Uterus (tissue), 4 donors: ENCODE data around the gene WIPF1. TPM values are rescaled to one million over a fixed set of nuclear protein-coding genes. Genes with fewer than 3 reads are reported as not detected.

Experiments
- DNase-seq, 2 donors: peaks; one replicate each; pipeline ENCODE4 v3.0.0-alpha.2; 2019 to 2020
- H3K27ac ChIP-seq, 2 donors: fragments of 200-600 bp; sonication (generic); 1 replicate in 1 of 2; 2 replicates in 1 of 2; pipeline ENCODE4 v1.5.1; 2016 to 2018
- H3K27me3 ChIP-seq, 2 donors: fragments of 200-600 bp; sonication (generic); one replicate each; pipeline ENCODE4 v1.5.1; 2018 to 2019; ENCODE audit warnings: control low read depth in 1 of 2
- H3K36me3 ChIP-seq, 2 donors: fragments of 200-600 bp; sonication (generic); one replicate each; pipeline ENCODE4 v1.5.1; 2019; ENCODE audit warnings: control low read depth in 1 of 2
- H3K4me1 ChIP-seq, 2 donors: fragments of 200-600 bp; sonication (generic); one replicate each; pipeline ENCODE4 v1.5.1; 2018 to 2019; ENCODE audit warnings: control low read depth in 1 of 2
- H3K4me3 ChIP-seq, 2 donors: fragments of 200-600 bp; sonication (generic); 1 replicate in 1 of 2; 2 replicates in 1 of 2; pipeline ENCODE4 v1.5.1; 2018 to 2019; ENCODE audit warnings: mild to moderate bottlenecking in 1 of 2
- H3K9me3 ChIP-seq, 2 donors: fragments of 200-600 bp; sonication (generic); one replicate each; pipeline ENCODE4 v1.5.1; 2019; ENCODE audit warnings: control low read depth in 1 of 2
- CTCF ChIP-seq, 4 experiments: fragments of 200-600 bp in 2 of 4; fragments of 450-650 bp in 2 of 4; sonication (generic) in 2 of 4; IDR thresholded peaks; one replicate each; pipeline ENCODE4 v1.5.1; 2016 to 2019; ENCODE audit warnings: antibody characterized with exemption in 4 of 4, mild to moderate bottlenecking in 2 of 4, moderate library complexity in 1 of 4
- POLR2A ChIP-seq, 2 donors: fragments of 450-650 bp; IDR thresholded peaks; one replicate each; pipeline ENCODE4 v1.6.1; 2016; ENCODE audit warnings: antibody characterized with exemption in 2 of 2, mild to moderate bottlenecking in 1 of 2, moderate library complexity in 1 of 2
- intact Hi-C: fragments of 100-400 bp; cut with DNase I; formaldehyde crosslinking; loops from one replicate; pipeline ENCODE4 v1.15.1; 2023; ENCODE audit warnings: low total_unique reads
- total RNA-seq, 4 donors: library from RNA; depleted of rRNA in 3 of 4; stranded (reverse); fragments of >200 nt in 3 of 4; gene quantifications; one replicate each; pipeline versions ENCODE4 v1.1.0 to v1.2.4, GENCODE V29; 2014 to 2023
- donor health status: DM: yes; HTN: yes; CAD: no.

WIPF1 gene
- total RNA-seq, 4 donors from 2014 or later = 12.3 to 61.9 (median 26.3) TPM

- Histone ChIP-seq H3K4me3 (no peak overlapping the region), H3K27ac (no peak overlapping the region), H3K9me3 (no peaks in the 10 kb centered on the region), H3K27me3 (no peaks in the 10 kb centered on the region), H3K36me3 (no peaks in the 10 kb centered on the region), H3K4me1 (no peaks in the 10 kb centered on the region)
- intact Hi-C loops = no loop called here
- no peak for TF ChIP-seq CTCF (IDR thresholded peaks at IDR 0.05)
- no peak for TF ChIP-seq POLR2A (IDR thresholded peaks at IDR 0.05)
- no peak for DNase-seq
These were observed 79.2 kb downstream of the WIPF1 start for GRCh38 chr2:174518395-174518794.

- no peak for DNase-seq
- intact Hi-C loops = no loop called here
These were observed 80.9 kb downstream of the WIPF1 start for GRCh38 chr2:174516501-174517378.

DNA sequence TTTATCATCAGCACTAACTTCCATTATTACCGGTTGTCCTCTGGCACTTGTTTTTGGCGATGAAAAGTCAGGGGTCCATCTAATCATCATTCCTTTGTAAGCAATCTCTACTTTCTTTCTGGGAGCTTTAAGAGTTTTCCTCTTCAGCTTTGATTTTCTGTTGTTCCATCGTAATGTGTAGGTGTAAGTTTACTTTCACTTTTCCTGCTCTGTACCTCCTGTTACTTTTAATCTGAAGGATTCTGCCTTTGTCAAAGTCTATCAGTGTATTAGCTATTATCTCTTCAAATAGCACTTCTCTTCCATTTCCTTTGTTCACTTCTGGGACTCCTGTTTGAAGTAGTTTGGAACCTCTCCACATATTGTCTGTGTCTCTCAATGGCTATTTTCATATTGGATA lies 85.3 kb downstream of the WIPF1 start:
- Histone ChIP-seq H3K4me3 (no peak overlapping the region), H3K27me3 (no peaks in the 10 kb centered on the region), H3K36me3 (no peaks in the 10 kb centered on the region), H3K27ac (no peak overlapping the region), H3K9me3 (no peaks in the 10 kb centered on the region), H3K4me1 (no peaks in the 10 kb centered on the region)
- intact Hi-C loops = no loop called here
- no peak for TF ChIP-seq POLR2A (IDR thresholded peaks at IDR 0.05)
- TF ChIP-seq CTCF (IDR thresholded peaks at IDR 0.05) = no peak
- no peak for DNase-seq

More at GRCh38 chr2:174516501-174517378, 80.9 kb downstream of the WIPF1 start:
- no peak overlapping the region for H3K4me3 ChIP-seq
- no peaks in the 10 kb centered on the region for H3K27me3 ChIP-seq
- TF ChIP-seq POLR2A (IDR thresholded peaks at IDR 0.05) = no peak
- TF ChIP-seq CTCF (IDR thresholded peaks at IDR 0.05) = no peak
- H3K9me3 ChIP-seq = no peaks in the 10 kb centered on the region
- no peaks in the 10 kb centered on the region for H3K36me3 ChIP-seq
- no peaks in the 10 kb centered on the region for H3K4me1 ChIP-seq
- no peak overlapping the region for H3K27ac ChIP-seq

DNA sequence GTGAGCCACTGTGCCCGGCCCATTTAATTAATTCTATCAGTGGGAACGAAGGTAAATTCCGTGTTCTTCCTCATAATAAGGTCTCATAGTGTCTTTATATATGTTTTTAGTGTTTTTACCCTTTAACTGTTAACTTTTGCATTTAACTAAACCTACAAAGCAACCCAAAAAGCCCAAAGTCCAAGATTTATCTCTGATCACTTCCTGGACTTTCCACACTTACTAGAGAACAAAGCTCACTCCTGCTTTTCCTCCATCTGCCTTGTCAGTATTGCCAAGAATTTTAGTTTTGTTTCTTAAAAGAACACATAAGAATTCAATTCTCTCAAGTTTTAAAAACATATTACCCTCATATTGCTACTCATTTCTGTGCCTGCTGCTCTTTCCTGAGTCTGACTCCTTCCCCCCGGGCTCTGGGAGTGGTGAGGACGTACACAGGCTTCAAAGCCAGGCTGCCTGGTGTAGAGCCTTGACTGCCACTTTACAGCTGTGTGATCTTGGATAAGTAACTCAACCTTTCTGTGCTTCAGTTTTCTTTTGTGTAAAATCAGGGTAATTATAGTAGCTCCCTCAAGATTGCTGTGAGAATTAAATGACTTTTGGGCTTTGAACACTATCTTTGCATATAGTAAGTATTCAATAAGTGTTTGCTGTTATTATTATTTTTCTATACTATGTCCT lies 85.9 kb downstream of the WIPF1 start:
- no peaks in the 10 kb centered on the region for H3K27me3 ChIP-seq
- TF ChIP-seq POLR2A (IDR thresholded peaks at IDR 0.05) (no peak), CTCF (IDR thresholded peaks at IDR 0.05) (no peak)
- no peaks in the 10 kb centered on the region for H3K9me3 ChIP-seq
- no peaks in the 10 kb centered on the region for H3K36me3 ChIP-seq
- DNase-seq = no peak
- no peaks in the 10 kb centered on the region for H3K4me1 ChIP-seq
- no peak overlapping the region for H3K4me3 ChIP-seq
- no peak overlapping the region for H3K27ac ChIP-seq
- intact Hi-C loops = no loop called here

GRCh38 chr2:174510583-174511189 lies 86.9 kb downstream of the WIPF1 start:
- intact Hi-C loops = no loop called here
- Histone ChIP-seq H3K27ac (no peak overlapping the region), H3K36me3 (no peaks in the 10 kb centered on the region), H3K9me3 (no peaks in the 10 kb centered on the region), H3K27me3 (no peaks in the 10 kb centered on the region), H3K4me1 (no peaks in the 10 kb centered on the region), H3K4me3 (no peak overlapping the region)
- TF ChIP-seq POLR2A (IDR thresholded peaks at IDR 0.05) (no peak), CTCF (IDR thresholded peaks at IDR 0.05) (no peak)
- DNase-seq = no peak
